ENCODE data around the gene FILIP1L. TPM values are rescaled to one million over a fixed set of nuclear protein-coding genes. Genes with fewer than 3 reads are reported as not detected.

The FILIP1L gene
- total RNA-seq, 1 experiment from 2014 or later: 0.17 TPM

DNA sequence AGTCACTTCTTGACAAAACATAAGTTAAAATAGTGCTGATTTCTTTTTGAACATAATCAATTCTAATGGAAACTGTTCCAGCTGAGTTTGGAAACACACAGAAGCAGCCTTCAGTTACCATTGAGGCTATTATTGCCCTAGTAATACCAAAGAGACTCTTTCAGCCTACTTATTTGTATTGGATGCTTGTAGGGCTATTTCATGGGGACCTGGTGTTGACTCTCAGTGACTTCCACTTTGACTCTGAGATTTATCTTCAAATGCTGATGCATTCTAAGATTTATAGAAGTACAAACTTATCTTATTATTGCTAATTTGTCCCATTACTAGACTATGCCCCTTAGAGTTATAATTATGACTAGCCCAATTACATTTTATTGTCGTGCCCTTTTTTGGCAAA is 229.2 kb downstream of the FILIP1L start (continued):
- TF ChIP-seq SIN3A (IDR thresholded peaks at IDR 0.05; ENCODE audit: low read depth): no peak
- no peak for TF ChIP-seq RAD21 (IDR thresholded peaks at IDR 0.05; ENCODE audit: low read depth)

GRCh38 chr3:99884484-99884883 is 229.8 kb downstream of the FILIP1L start:
- ATAC-seq (no peak), DNase-seq (ENCODE audit: low read depth, low spot score) (no peak)
- H4K20me1 ChIP-seq (ENCODE audit: insufficient read depth): no peaks in the 10 kb centered on the region
- intact Hi-C loops (cut with micrococcal nuclease): no loop called here
- H2AFZ ChIP-seq (ENCODE audit: low read depth, low read length, poor library complexity, severe bottlenecking): no peak overlapping the region
- H3K9me2 ChIP-seq (ENCODE audit: insufficient read depth): no peaks in the 10 kb centered on the region
- H3K4me3 ChIP-seq (replicated peaks in 1 of 2; ENCODE audit: low read depth in 1 of 2, low read length in 2 of 2): no peak overlapping the region
- CTCF ChIA-PET: no interaction called here
- RAD21 ChIA-PET (ENCODE audit: low non-redundant PET in 1 of 2, low total read pairs in 2 of 2, uncharacterized antibody in 2 of 2, unreplicated experiment in 2 of 2): no interaction called here
- no peak overlapping the region for H3K4me2 ChIP-seq (ENCODE audit: low read length)
- H3K27me3 ChIP-seq (ENCODE audit: insufficient read depth, low read length): no peaks in the 10 kb centered on the region
- POLR2A ChIA-PET: no interaction called here
- no peak overlapping the region for H3K9ac ChIP-seq (ENCODE audit: low read length)
- peaks cover 2% of the 10 kb centered on the region; the same call in 1 of the 2 replicates for H3K79me2 ChIP-seq (ENCODE audit: insufficient read depth, low read length)
- no peaks in the 10 kb centered on the region for H3K4me1 ChIP-seq (ENCODE audit: control insufficient read depth in 1 of 2, insufficient read depth in 2 of 2, low read length in 2 of 2)
- H3K27ac ChIP-seq (ENCODE audit: low read depth, low read length): no peak overlapping the region
- no peaks in the 10 kb centered on the region for H3K9me3 ChIP-seq (ENCODE audit: control insufficient read depth in 1 of 2, insufficient read depth in 1 of 2, low read depth in 1 of 2, low read length in 2 of 2)
- no TSS peak for BruUV-seq (replicated peaks)
- H3K36me3 ChIP-seq (ENCODE audit: control insufficient read depth in 1 of 2, insufficient read depth in 2 of 2, low read length in 2 of 2): no peaks in the 10 kb centered on the region
- no peak for TF ChIP-seq ATF3 (IDR thresholded peaks at IDR 0.05)
- no peak for TF ChIP-seq SRF (IDR thresholded peaks at IDR 0.05; ENCODE audit: low read depth)
- no peak for TF ChIP-seq EZH2 (IDR thresholded peaks at IDR 0.05)
- TF ChIP-seq EGR1 (IDR thresholded peaks at IDR 0.05; ENCODE audit: low read depth): no peak
- no peak for TF ChIP-seq CTCF (IDR thresholded peaks at IDR 0.05 in 2 of 3, conservative IDR thresholded peaks at IDR 0.05 in 1 of 3; ENCODE audit: borderline replicate concordance in 1 of 3, insufficient read depth in 1 of 3, low read depth in 2 of 3, low read length in 2 of 3)
- TF ChIP-seq SP1 (IDR thresholded peaks at IDR 0.05; ENCODE audit: low read depth): no peak
- TF ChIP-seq POLR2AphosphoS5 (IDR thresholded peaks at IDR 0.05; ENCODE audit: low read depth, low read length): no peak
- no peak for TF ChIP-seq FOSL1 (IDR thresholded peaks at IDR 0.05; ENCODE audit: low read depth)
- TF ChIP-seq CBX3 (IDR thresholded peaks at IDR 0.05; ENCODE audit: low read depth): no peak
- no peak for TF ChIP-seq CEBPB (IDR thresholded peaks at IDR 0.05; ENCODE audit: low read depth)
- TF ChIP-seq ELF1 (IDR thresholded peaks at IDR 0.05; ENCODE audit: borderline replicate concordance, low read depth): no peak
- TF ChIP-seq POLR2A (IDR thresholded peaks at IDR 0.05; ENCODE audit: borderline replicate concordance, extremely low read depth, insufficient read depth, insufficient read length): no peak
- TF ChIP-seq RAD21 (IDR thresholded peaks at IDR 0.05; ENCODE audit: low read depth): no peak
- no peak for TF ChIP-seq ZFX (IDR thresholded peaks at IDR 0.05)

All from HCT116 (cell line).